Ovary (tissue), 9 donors: ENCODE results near the gene SORCS2. TPM values are rescaled to one million over a fixed set of nuclear protein-coding genes. Genes with fewer than 3 reads are reported as not detected.

Experiments
- DNase-seq, 5 donors: peaks; one replicate each; pipeline ENCODE4 v3.0.0-alpha.2; 2019 to 2020
- H3K27ac ChIP-seq, 2 donors: fragments of 200-600 bp; one replicate each; pipeline versions ENCODE4 v1.5.1 to v1.8.0; 2019 to 2022
- H3K27me3 ChIP-seq: fragments of 200-600 bp; one replicate; pipeline ENCODE4 v1.8.0; 2022
- H3K36me3 ChIP-seq: fragments of 200-600 bp; sonication (generic); one replicate; pipeline ENCODE4 v1.5.1; 2019
- H3K4me1 ChIP-seq: one replicate; pipeline ENCODE4 v1.8.1; 2013; ENCODE audit warnings: mild to moderate bottlenecking, moderate library complexity; ENCODE audit not compliant: insufficient read depth
- H3K4me3 ChIP-seq: fragments of 200-600 bp; sonication (generic); one replicate; pipeline ENCODE4 v1.5.1; 2017
- H3K9me3 ChIP-seq, 2 donors: fragments of 200-600 bp in 1 of 2; sonication (generic) in 1 of 2; one replicate each; pipeline versions ENCODE4 v1.5.1 to v1.8.1; 2013 to 2019; ENCODE audit warnings: mild to moderate bottlenecking in 1 of 2, moderate library complexity in 1 of 2
- CTCF ChIP-seq, 3 donors: fragments of 450-650 bp in 2 of 3; fragments of 200-600 bp in 1 of 3; IDR thresholded peaks; one replicate each; pipeline versions ENCODE4 v1.5.1 to v1.8.0; 2016 to 2022; ENCODE audit warnings: antibody characterized with exemption in 3 of 3, mild to moderate bottlenecking in 1 of 3
- EP300 ChIP-seq: sonication (generic); formaldehyde crosslinking; IDR thresholded peaks from one replicate; pipeline ENCODE4 v1.6.1; 2017; ENCODE audit warnings: antibody characterized with exemption
- POLR2A ChIP-seq: fragments of 450-650 bp; IDR thresholded peaks from one replicate; pipeline ENCODE4 v1.6.1; 2017; ENCODE audit warnings: antibody characterized with exemption, mild to moderate bottlenecking, moderate library complexity
- WGBS, 3 donors: extraction: QIAGEN DNeasy Blood & Tissue Kit in 1 of 3; methylation state at CpG; one replicate each; pipeline versions ENCODE4 v1.1.5 to v1.1.7; 2013 to 2017; 5-methylcytosine and 5-hydroxymethylcytosine counted together
- intact Hi-C, 4 donors: fragments of 100-400 bp; cut with DNase I; formaldehyde crosslinking; loops; one replicate each; pipeline versions ENCODE4 v1.11.0 to v1.15.1; 2022 to 2023
- polyA plus RNA-seq, 2 donors: library from polyadenylated mRNA; stranded (reverse); fragments of 200-250 nt in 1 of 2; fragments of 350-450 nt in 1 of 2; fragmentation: Illumina TruSeq in 1 of 2; extraction: RNeasy Lipid Tissue Mini Kit (QIAGEN cat#74804) in 1 of 2; gene quantifications; one replicate each; pipeline ENCODE4 v1.2.3, GENCODE V29; 2013 to 2014
- total RNA-seq, 7 donors: library from RNA; depleted of rRNA in 2 of 7; stranded (reverse); fragments of >200 nt in 2 of 7; fragmentation: NEBNext Ultra II Directional in 3 of 7; extraction: Animal tissue kit (Norgen Biotek cat#: 25700) in 3 of 7; gene quantifications; one replicate each; pipeline versions ENCODE4 v1.1.0 to v1.2.4, GENCODE V29; 2016 to 2023
- donor health status: DM: no; HTN: no; CAD: no; lungs with moderate emphysema.
- donor health status: DM: no; HTN: no; CAD: no.
- donor health status: Bipolar disorder and iron deficiency.
- donor health status: DM: yes; HTN: yes; CAD: no.
- donor health status: DM: no; HTN: no; CAD: no.
- donor health status: DM: yes; HTN: yes; CAD: no.

SORCS2 gene
- total and polyA plus RNA-seq, 9 donors = 0.60 to 23.9 (median 7.1) TPM

- WGBS, 3 donors = 92 to 95% (median 94%) methylated on average over 7 of the region's 7 CpGs
- H3K27ac ChIP-seq = no peak overlapping the region
- TF ChIP-seq POLR2A (no peak), EP300 (no peak), CTCF (IDR thresholded peaks at IDR 0.05) (no peak)
- DNase-seq = no peak
- H3K9me3 ChIP-seq = no peaks in the 10 kb centered on the region
- H3K27me3 ChIP-seq = no peaks in the 10 kb centered on the region
- no peaks in the 10 kb centered on the region for H3K36me3 ChIP-seq
- intact Hi-C loops = no loop called here
- no peaks in the 10 kb centered on the region for H3K4me1 ChIP-seq
- H3K4me3 ChIP-seq = no peak overlapping the region
Measured at GRCh38 chr4:7286798-7287197, 94.5 kb downstream of the SORCS2 start.

- Histone ChIP-seq H3K4me1 (no peaks in the 10 kb centered on the region), H3K9me3 (no peaks in the 10 kb centered on the region), H3K4me3 (no peak overlapping the region), H3K27ac (no peak overlapping the region), H3K27me3 (no peaks in the 10 kb centered on the region), H3K36me3 (no peaks in the 10 kb centered on the region)
- TF ChIP-seq POLR2A = no peak
- no peak for TF ChIP-seq CTCF (IDR thresholded peaks at IDR 0.05)
- TF ChIP-seq EP300 = no peak
- DNase-seq = no peak
- WGBS, 3 donors = 86 to 89% (median 86%) methylated on average over 20 of the region's 20 CpGs
- intact Hi-C loops = no loop called here
Measured at GRCh38 chr4:7287274-7287917, 95.1 kb downstream of the SORCS2 start.

GRCh38 chr4:7287918-7288280 lies 95.6 kb downstream of the SORCS2 start:
- Histone ChIP-seq H3K36me3 (no peaks in the 10 kb centered on the region), H3K27me3 (no peaks in the 10 kb centered on the region), H3K4me3 (no peak overlapping the region), H3K27ac (no peak overlapping the region), H3K9me3 (no peaks in the 10 kb centered on the region), H3K4me1 (no peaks in the 10 kb centered on the region)
- DNase-seq = no peak
- intact Hi-C loops = no loop called here
- 88 to 93% (median 93%) methylated on average over 18 of the region's 18 CpGs for WGBS, 3 donors
- TF ChIP-seq POLR2A (no peak), EP300 (no peak), CTCF (IDR thresholded peaks at IDR 0.05) (no peak)

- H3K36me3 ChIP-seq = no peaks in the 10 kb centered on the region
Measured at GRCh38 chr4:7288751-7289523, 96.6 kb downstream of the SORCS2 start.

More at GRCh38 chr4:7288751-7289523, 96.6 kb downstream of the SORCS2 start:
- TF ChIP-seq CTCF (IDR thresholded peaks at IDR 0.05) (no peak), POLR2A (no peak), EP300 (no peak)
- Histone ChIP-seq H3K4me1 (no peaks in the 10 kb centered on the region), H3K27ac (no peak overlapping the region), H3K27me3 (no peaks in the 10 kb centered on the region), H3K4me3 (no peak overlapping the region), H3K9me3 (no peaks in the 10 kb centered on the region)
- DNase-seq = no peak
- WGBS, 3 donors = 83 to 90% (median 89%) methylated on average over 2 of the region's 2 CpGs
- intact Hi-C loops = no loop called here
